Endothelial cell of umbilical vein (primary cell): ENCODE results near the gene PITPNM2. TPM values are rescaled to one million over a fixed set of nuclear protein-coding genes. Genes with fewer than 3 reads are reported as not detected.

Experiments
- BruUV-seq: library from RNA; stranded (reverse); fragments of 400-500 nt; replicated peaks from 2 replicates; lab custom pipeline; 2021; lab: Mats Ljungman, UMichigan
- CTCF ChIA-PET: fragments of 300-600, 350-600 bp; sonication (Branson Sonifier 250); formaldehyde crosslinking; loops from one replicate; lab custom pipeline; 2021; ENCODE audit warnings: antibody characterized with exemption, inconsistent platforms; lab: Charles Lee
- POLR2A ChIA-PET: fragments of 300-600, 350-600 bp; sonication (Branson Sonifier 250); formaldehyde crosslinking; loops from one replicate; lab custom pipeline; 2021; ENCODE audit warnings: antibody characterized with exemption, inconsistent platforms; lab: Charles Lee
- DNase-seq: peaks from one replicate; pipeline ENCODE4 v3.0.0-alpha.2; 2011; ENCODE audit warnings: low read depth, low spot score
- FAIRE-seq: peaks from 2 replicates; lab custom pipeline; 2011; peaks lifted over from hg19 to GRCh38; lab: Jason Lieb, UNC
- H2AFZ ChIP-seq: 2 replicates; pipeline ENCODE4 v1.6.0; 2012; ENCODE audit warnings: low read depth, low read length, control low read depth, inconsistent platforms
- H3K27ac ChIP-seq: 2 replicates; pipeline ENCODE4 v1.5.1; 2011; ENCODE audit warnings: low read depth, mild to moderate bottlenecking, control low read depth, low read length, moderate library complexity; ENCODE audit not compliant: insufficient read depth
- H3K27me3 ChIP-seq, 2 experiments: 2 replicates each; pipeline versions ENCODE4 v1.6.0 to v1.6.1; 2011; ENCODE audit warnings: low read length in 2 of 2, mixed read lengths in 1 of 2; ENCODE audit not compliant: control insufficient read depth in 2 of 2, insufficient read depth in 2 of 2
- H3K36me3 ChIP-seq, 2 experiments: 2 replicates in 1 of 2; 3 replicates in 1 of 2; pipeline ENCODE4 v1.5.1; 2011; ENCODE audit warnings: low read length in 2 of 2, mild to moderate bottlenecking in 1 of 2, moderate library complexity in 1 of 2; ENCODE audit not compliant: control insufficient read depth in 2 of 2, insufficient read depth in 2 of 2; ENCODE audit errors: extremely low read depth in 1 of 2
- H3K4me1 ChIP-seq: 3 replicates; pipeline ENCODE4 v1.5.1; 2011; ENCODE audit warnings: mild to moderate bottlenecking, low read length; ENCODE audit not compliant: control insufficient read depth, insufficient read depth; ENCODE audit errors: extremely low read depth
- H3K4me2 ChIP-seq: 2 replicates; pipeline ENCODE4 v1.6.1; 2011; ENCODE audit warnings: low read length, control low read depth, mixed read lengths; ENCODE audit not compliant: insufficient read depth
- H3K4me3 ChIP-seq, 3 experiments: fragments of 200-600 bp in 1 of 3; sonication (generic), shearing (Covaris generic) in 1 of 3; replicated peaks in 1 of 3; 2 replicates each; pipeline ENCODE4 v1.5.1; 2011 to 2016; ENCODE audit warnings: control low read depth in 3 of 3, low read length in 3 of 3, mild to moderate bottlenecking in 2 of 3, inconsistent platforms in 1 of 3, low read depth in 1 of 3, moderate library complexity in 1 of 3; ENCODE audit not compliant: insufficient read depth in 1 of 3
- H3K79me2 ChIP-seq: 2 replicates; pipeline ENCODE4 v1.6.0; 2012; ENCODE audit warnings: low read length, inconsistent platforms; ENCODE audit not compliant: control insufficient read depth, insufficient read depth
- H3K9ac ChIP-seq: replicated peaks from 2 replicates; pipeline ENCODE3; 2011; ENCODE audit warnings: low read length, control low read depth; ENCODE audit not compliant: insufficient read depth; ENCODE audit errors: extremely low read depth
- H3K9me1 ChIP-seq: replicated peaks from 3 replicates; pipeline ENCODE4 v1.6.0; 2011; ENCODE audit warnings: mild to moderate bottlenecking, low read length; ENCODE audit not compliant: control insufficient read depth, insufficient read depth; ENCODE audit errors: extremely low read depth
- H3K9me3 ChIP-seq: replicated peaks from 2 replicates; pipeline ENCODE4 v1.5.1; 2012; ENCODE audit warnings: low read length, inconsistent platforms; ENCODE audit not compliant: control insufficient read depth, insufficient read depth
- H4K20me1 ChIP-seq: replicated peaks from 2 replicates; pipeline ENCODE3; 2011; ENCODE audit warnings: mild to moderate bottlenecking, low read length; ENCODE audit not compliant: control insufficient read depth, insufficient read depth; ENCODE audit errors: extremely low read depth
- FOS ChIP-seq: IDR thresholded peaks from 2 replicates; pipeline ENCODE4 v1.6.1; 2011; ENCODE audit warnings: mild to moderate bottlenecking, low read length, moderate library complexity, borderline replicate concordance; ENCODE audit not compliant: insufficient read depth
- GATA2 ChIP-seq: IDR thresholded peaks from 2 replicates; pipeline ENCODE4 v1.7.0; 2011; ENCODE audit warnings: low read depth, mild to moderate bottlenecking, moderate library complexity, mixed read lengths, low read length; ENCODE audit not compliant: insufficient read length, insufficient read depth
- JUN ChIP-seq: IDR thresholded peaks from 2 replicates; pipeline ENCODE4 v1.6.1; 2011; ENCODE audit warnings: borderline replicate concordance, low read depth; ENCODE audit not compliant: insufficient read length, insufficient read depth
- POLR2A ChIP-seq: IDR thresholded peaks from 2 replicates; pipeline ENCODE4 v1.6.1; 2012; ENCODE audit warnings: low read depth, mild to moderate bottlenecking, control low read depth, low read length
- POLR2AphosphoS5 ChIP-seq: IDR thresholded peaks from 2 replicates; pipeline ENCODE4 v1.6.1; 2012; ENCODE audit warnings: low read depth, mild to moderate bottlenecking, control low read depth, low read length, moderate library complexity; ENCODE audit not compliant: insufficient read depth
- dilution Hi-C: fragments of 300-500 bp; cut with MboI; formaldehyde crosslinking; loops from one replicate; pipeline ENCODE4 v1.15.0; 2019; ENCODE audit warnings: low sequenced_read_pairs; ENCODE audit not compliant: extremely low pct_ligation_motif_present
- intact Hi-C: fragments of 100-400 bp; cut with micrococcal nuclease; formaldehyde crosslinking; loops from one replicate; pipeline ENCODE4 v1.10.0; 2022
- polyA plus RNA-seq, 4 experiments: library from polyadenylated mRNA; depleted of rRNA in 3 of 4; stranded (reverse) in 3 of 4; unstranded in 1 of 4; fragments of >200 nt; gene quantifications; 2 replicates each; pipeline versions ENCODE4 v1.2.1 to v1.2.3, GENCODE V29; 2011 to 2012; ENCODE audit warnings: missing spikeins in 1 of 4
- total RNA-seq: library from RNA; stranded (reverse); gene quantifications from 2 replicates; pipeline ENCODE4 v1.2.3, GENCODE V29; 2021
- TF ChIP-seq, protein P1 (sequence below): IDR thresholded peaks from 2 replicates; pipeline ENCODE4 v1.6.1; 2011; ENCODE audit not compliant: insufficient read depth, insufficient read length

Gene PITPNM2
- total and polyA plus RNA-seq, 2 donors (not counting 3 experiments of a cell fraction or from before 2014, with no cell fraction given), result 4.2 to 15.9 TPM

DNA sequence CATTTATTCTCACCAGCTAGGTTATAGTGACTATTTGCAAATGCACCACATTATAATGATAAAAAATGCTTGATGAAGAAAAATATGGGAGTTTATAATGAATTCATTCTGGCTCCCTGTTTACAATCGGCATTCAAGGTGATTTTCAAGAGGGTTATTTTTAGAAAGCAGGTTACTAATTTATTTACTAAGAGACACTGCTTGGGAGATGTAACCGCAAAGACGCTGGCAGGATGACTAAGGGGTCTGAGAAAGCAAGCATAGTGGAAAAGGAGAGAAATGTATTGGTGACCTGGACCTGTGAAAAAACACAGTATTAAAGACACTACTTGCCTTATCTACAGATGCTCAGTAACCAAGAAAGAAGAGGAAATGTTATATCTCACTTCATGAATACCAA, 13.3 kb upstream of the PITPNM2 start:
- ChIA-PET CTCF (no interaction called here), POLR2A (no interaction called here)
- Histone ChIP-seq H3K4me1 (no peaks in the 10 kb centered on the region), H3K9me1 (no peaks in the 10 kb centered on the region), H3K4me3 (no peak overlapping the region), H3K36me3 (peaks cover 3 to 5% of the 10 kb centered on the region in 2 experiments), H3K27ac (no peak overlapping the region), H3K27me3 (no peaks in the 10 kb centered on the region), H3K4me2 (no peak overlapping the region), H4K20me1 (no peaks in the 10 kb centered on the region), H3K9me3 (no peaks in the 10 kb centered on the region), H2AFZ (no peak overlapping the region), H3K9ac (no peak overlapping the region), H3K79me2 (no peaks in the 10 kb centered on the region)
- FAIRE-seq (no peak), DNase-seq (no peak)
- BruUV-seq, result no TSS peak
- intact Hi-C loops, result no loop called here
- TF ChIP-seq POLR2A (no peak), POLR2AphosphoS5 (no peak)
- TF ChIP-seq, protein P1, sequence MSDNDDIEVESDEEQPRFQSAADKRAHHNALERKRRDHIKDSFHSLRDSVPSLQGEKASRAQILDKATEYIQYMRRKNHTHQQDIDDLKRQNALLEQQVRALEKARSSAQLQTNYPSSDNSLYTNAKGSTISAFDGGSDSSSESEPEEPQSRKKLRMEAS, result no peak
- dilution Hi-C loops, result no loop called here

DNA sequence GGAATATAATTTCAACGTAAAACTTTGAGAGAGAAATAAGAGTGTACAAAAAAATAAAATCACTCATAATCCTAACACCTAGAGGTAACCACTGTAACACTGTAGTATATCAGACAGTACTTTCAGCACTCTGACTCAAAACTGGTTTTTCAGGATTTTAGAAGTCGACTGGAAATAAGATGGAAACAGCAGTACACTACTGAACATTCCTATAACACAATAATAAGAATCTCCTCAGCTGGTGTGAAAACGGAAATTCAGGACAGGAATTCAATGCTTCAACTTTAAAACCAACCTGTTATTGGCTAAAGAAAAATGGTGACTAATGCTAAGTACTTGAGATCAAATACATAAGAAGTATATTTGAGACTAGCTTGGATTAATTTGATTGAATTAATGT, 12.3 kb upstream of the PITPNM2 start:
- intact Hi-C loops, result no loop called here
- FAIRE-seq, result no peak
- CTCF ChIA-PET, result interaction anchor here (2.8 to 2.9 kb wide), 2 partner anchors 74 to 121 kb away, joined by 7 to 19 read pairs; no protein-coding TSS in a partner anchor

More for the DNA sequence above, 12.3 kb upstream of the PITPNM2 start:
- TF ChIP-seq POLR2A (no peak), GATA2 (no peak), JUN (no peak), FOS (no peak)
- no peaks in the 10 kb centered on the region for H3K79me2 ChIP-seq
- no peak overlapping the region for H3K9ac ChIP-seq
- H3K9me3 ChIP-seq, result no peaks in the 10 kb centered on the region
- H2AFZ ChIP-seq, result no peak overlapping the region
- no peak overlapping the region for H3K4me2 ChIP-seq
- no peak overlapping the region for H3K4me3 ChIP-seq
- POLR2A ChIA-PET, result no interaction called here
- no peaks in the 10 kb centered on the region for H4K20me1 ChIP-seq
- no peaks in the 10 kb centered on the region for H3K27me3 ChIP-seq
- dilution Hi-C loops, result no loop called here
- no peaks in the 10 kb centered on the region for H3K4me1 ChIP-seq
- no TSS peak for BruUV-seq
- H3K9me1 ChIP-seq, result no peaks in the 10 kb centered on the region
- peaks cover 3 to 5% of the 10 kb centered on the region in 2 experiments for H3K36me3 ChIP-seq
- H3K27ac ChIP-seq, result no peak overlapping the region
- DNase-seq, result no peak
